OCI-M1 (cell line): ENCODE results near the gene CMTM7.
"Not testable (repeated sequence)": the region's sequence is repeated elsewhere in the genome, so short reads cannot be mapped to it uniquely, and the experiment has no call there.

Experiments
- DNase-seq: peaks from one replicate; lab custom pipeline; 2025; lab: John Stamatoyannopoulos, UW

Gene CMTM7

GRCh38 chr3:32460031-32460749 is 68.5 kb downstream of the CMTM7 start:
- no peak for DNase-seq

- peak; percentile 15 for DNase-seq
Measured at GRCh38 chr3:32460817-32461496, 69.3 kb downstream of the CMTM7 start.

GRCh38 chr3:32462191-32462986 is 70.7 kb downstream of the CMTM7 start:
- peak; percentile 41 for DNase-seq

GRCh38 chr3:32463415-32463814 is 71.8 kb downstream of the CMTM7 start:
- not testable (repeated sequence) for DNase-seq

- not testable (repeated sequence) for DNase-seq
Measured at GRCh38 chr3:32464726-32465125, 73.1 kb downstream of the CMTM7 start.

GRCh38 chr3:32466808-32467207 is 75.2 kb downstream of the CMTM7 start:
- not testable (repeated sequence) for DNase-seq

- peak; percentile 78 for DNase-seq
Measured at GRCh38 chr3:32467333-32468070, 75.8 kb downstream of the CMTM7 start.

- no peak for DNase-seq
Measured at GRCh38 chr3:32469151-32469874, 77.7 kb downstream of the CMTM7 start.

- no peak for DNase-seq
Measured at GRCh38 chr3:32470362-32470761, 78.7 kb downstream of the CMTM7 start.

- DNase-seq, result no peak
Measured at GRCh38 chr3:32471246-32471645, 79.6 kb downstream of the CMTM7 start.

- DNase-seq, result not testable (repeated sequence)
Measured at GRCh38 chr3:32472151-32472550, 80.5 kb downstream of the CMTM7 start.

GRCh38 chr3:32474201-32474600 is 82.5 kb downstream of the CMTM7 start:
- no peak for DNase-seq

GRCh38 chr3:32480604-32481003 is 89.0 kb downstream of the CMTM7 start:
- no peak for DNase-seq

- peak; percentile 57 for DNase-seq
Measured at GRCh38 chr3:32481791-32482631, 90.4 kb downstream of the CMTM7 start.

GRCh38 chr3:32482693-32483092 is 91.0 kb downstream of the CMTM7 start:
- DNase-seq, result peak; percentile 49

- no peak for DNase-seq
Measured at GRCh38 chr3:32483772-32484171, 92.1 kb downstream of the CMTM7 start.

GRCh38 chr3:32484436-32484835 is 92.8 kb downstream of the CMTM7 start:
- peak; percentile 76 for DNase-seq

- DNase-seq, result no peak
Measured at GRCh38 chr3:32487781-32488473, 96.3 kb downstream of the CMTM7 start.

- DNase-seq, result no peak
Measured at GRCh38 chr3:32488474-32489008, 96.9 kb downstream of the CMTM7 start.
